GM12892 (cell line): Measurements from ENCODE around the gene RASSF8.

Experiments used
- DNase-seq: peaks from one replicate; pipeline ENCODE4 v3.0.0; 2011; ENCODE audit not compliant: insufficient read length
- FAIRE-seq: peaks from 2 replicates; lab custom pipeline; 2011; peaks lifted over from hg19 to GRCh38; lab: Jason Lieb, UNC
- POLR2A ChIP-seq: IDR thresholded peaks from 2 replicates; pipeline ENCODE4 v1.6.1; 2011; ENCODE audit warnings: low read depth, low read length, control low read depth
- POLR2AphosphoS5 ChIP-seq: IDR thresholded peaks from 2 replicates; pipeline ENCODE4 v1.6.1; 2011; ENCODE audit warnings: low read depth, low read length, control low read depth
- TAF1 ChIP-seq: IDR thresholded peaks from 2 replicates; pipeline ENCODE4 v1.6.1; 2011; ENCODE audit warnings: low read depth, mild to moderate bottlenecking, control low read depth, low read length, borderline replicate concordance

RASSF8 gene

DNA sequence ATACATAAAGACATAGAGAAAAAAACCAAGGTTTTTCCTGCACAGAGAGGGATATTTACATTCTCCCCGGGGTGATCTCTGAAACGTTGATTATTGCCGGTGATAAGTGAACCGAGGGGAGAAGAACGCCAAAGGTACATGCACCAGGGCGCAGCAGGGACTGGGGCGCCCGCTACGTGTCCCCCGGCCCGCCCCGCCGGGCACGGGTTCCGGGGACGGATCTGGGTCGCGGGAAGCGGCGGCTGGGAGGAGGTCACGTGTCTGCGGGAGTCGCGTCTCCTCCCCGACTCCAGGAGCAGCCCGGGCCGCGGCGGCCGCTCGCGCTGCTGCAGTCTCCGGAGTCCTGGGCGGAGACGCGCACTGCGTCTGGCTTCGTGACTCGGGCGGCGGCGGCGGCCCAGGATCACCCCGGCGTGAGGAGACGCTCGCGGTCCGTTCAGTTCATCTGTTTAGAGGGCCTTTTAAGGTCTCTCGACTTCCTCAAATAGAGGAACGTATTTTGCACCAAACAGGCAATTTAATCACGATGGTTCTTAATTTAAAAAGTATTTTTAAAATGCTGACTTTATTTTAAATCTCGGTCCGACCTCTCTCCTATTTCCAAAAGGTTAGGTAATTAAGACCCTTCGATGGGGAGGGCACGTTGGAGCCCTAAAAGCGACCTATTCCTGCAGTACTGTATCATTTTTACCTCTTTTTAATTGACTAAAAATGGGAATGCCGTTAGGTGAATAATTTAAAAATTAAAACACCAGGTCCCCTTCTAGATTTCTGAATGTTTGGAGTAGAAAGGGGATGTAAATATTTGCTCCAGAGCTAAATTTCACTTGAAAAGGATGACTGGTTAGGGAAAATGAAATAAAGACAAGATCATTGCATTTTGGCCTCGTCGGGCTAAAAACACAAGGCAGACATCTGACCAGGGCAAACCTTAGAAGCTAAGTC lies 168.1 kb downstream of the RASSF8 start:
- FAIRE-seq (peak; percentile 94), DNase-seq (peak; percentile 52)
- TF ChIP-seq POLR2A (no peak), TAF1 (no peak), POLR2AphosphoS5 (no peak)

DNA sequence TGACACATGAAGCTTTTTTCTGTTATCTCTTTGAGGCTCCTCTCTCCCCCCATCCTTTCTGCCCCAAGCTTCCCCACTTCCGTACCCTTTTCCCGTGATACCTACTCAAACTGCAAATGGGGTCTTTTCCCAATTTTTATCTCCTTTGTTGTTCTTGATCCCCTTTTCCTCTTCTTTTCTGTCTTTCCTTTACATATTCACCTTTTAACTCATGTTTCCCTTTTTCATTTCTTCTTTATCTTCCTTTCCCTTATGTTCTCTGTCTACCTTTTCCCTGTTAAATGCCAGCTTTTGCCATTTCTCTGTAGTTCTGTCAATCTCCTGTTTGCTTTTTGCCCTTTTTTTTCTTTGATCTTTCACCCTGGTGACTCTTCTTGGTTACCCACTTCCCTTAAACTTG lies 168.9 kb downstream of the RASSF8 start:
- TF ChIP-seq TAF1 (no peak), POLR2AphosphoS5 (no peak), POLR2A (no peak)
- FAIRE-seq (peak; percentile 14), DNase-seq (no peak)

DNA sequence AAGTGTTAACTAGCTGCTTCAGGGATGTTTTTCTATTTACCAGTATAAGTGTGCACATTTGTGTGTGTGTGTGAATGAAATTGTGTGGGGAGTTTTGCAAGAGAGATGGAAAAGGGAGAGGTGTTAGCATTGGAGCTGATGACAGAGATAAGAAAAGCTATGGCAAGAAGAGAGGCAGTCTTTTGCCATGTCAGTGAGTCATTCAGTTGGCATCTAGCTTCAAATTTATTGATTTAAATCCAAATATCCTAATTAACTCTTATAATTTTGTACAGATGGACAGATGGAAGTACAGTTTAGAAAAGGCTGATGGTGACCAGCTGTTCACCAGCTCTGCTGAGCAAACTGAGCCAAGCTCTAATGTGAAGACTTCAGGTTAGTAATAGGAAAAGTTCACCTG lies 169.7 kb downstream of the RASSF8 start:
- FAIRE-seq, result no peak
- DNase-seq, result no peak
- TF ChIP-seq POLR2AphosphoS5 (no peak), TAF1 (no peak), POLR2A (no peak)
